Effector CD4-positive, alpha-beta T cell (primary cell): ENCODE measurements around the gene SACM1L.

Source experiments
- DNase-seq: peaks from one replicate; pipeline ENCODE4 v3.0.0-alpha.2; 2020

Gene SACM1L

GRCh38 chr3:45790596-45790995, 101.4 kb downstream of the SACM1L start:
- no peak for DNase-seq

GRCh38 chr3:45792036-45792435, 102.8 kb downstream of the SACM1L start:
- no peak for DNase-seq

- no peak for DNase-seq
Observed at GRCh38 chr3:45792516-45793172, 103.4 kb downstream of the SACM1L start.

GRCh38 chr3:45793482-45794176, 104.4 kb downstream of the SACM1L start:
- no peak for DNase-seq

- no peak for DNase-seq
Observed at GRCh38 chr3:45794177-45794560, 105.0 kb downstream of the SACM1L start.

GRCh38 chr3:45794660-45795059, 105.5 kb downstream of the SACM1L start:
- no peak for DNase-seq
